DND-41 (cell line): ENCODE results near the gene PRTG.

Experiments used
- ATAC-seq: fragments of 200-7000 bp; cut with Tn5 transposase; 3 replicates; pipeline ENCODE4 v1.9.1; 2021; ENCODE audit warnings: low read depth; ENCODE audit not compliant: insufficient read depth
- DNase-seq: peaks from one replicate; pipeline ENCODE4 v3.0.0-alpha.2; 2020
- H2AFZ ChIP-seq: 2 replicates; pipeline ENCODE4 v1.6.0; 2012; ENCODE audit warnings: low read depth, low read length
- H3K27ac ChIP-seq: 2 replicates; pipeline ENCODE4 v1.5.1; 2012; ENCODE audit warnings: low read length, inconsistent platforms
- H3K27me3 ChIP-seq: fragments of 200-600 bp; sonication (generic); 2 replicates; pipeline ENCODE4 v1.6.0; 2012; ENCODE audit warnings: low read length, mild to moderate bottlenecking, inconsistent platforms; ENCODE audit not compliant: insufficient read depth, poor library complexity
- H3K36me3 ChIP-seq: 2 replicates; pipeline ENCODE4 v1.5.1; 2012; ENCODE audit warnings: low read length, inconsistent platforms; ENCODE audit not compliant: insufficient read depth
- H3K4me1 ChIP-seq: 2 replicates; pipeline ENCODE4 v1.5.1; 2012; ENCODE audit warnings: mild to moderate bottlenecking, low read length; ENCODE audit not compliant: insufficient read depth
- H3K4me2 ChIP-seq: 2 replicates; pipeline ENCODE4 v1.6.0; 2012; ENCODE audit warnings: mild to moderate bottlenecking, moderate library complexity, low read length, inconsistent platforms; ENCODE audit not compliant: insufficient read depth
- H3K4me3 ChIP-seq, 2 experiments: fragments of 200-600 bp in 1 of 2; shearing (Covaris generic) in 1 of 2; 2 replicates each; pipeline ENCODE4 v1.5.1; 2012 to 2016; ENCODE audit warnings: inconsistent platforms in 2 of 2, low read length in 2 of 2, mild to moderate bottlenecking in 2 of 2, low read depth in 1 of 2, moderate library complexity in 1 of 2
- H3K79me2 ChIP-seq: 2 replicates; pipeline ENCODE4 v1.6.0; 2012; ENCODE audit warnings: low read length, inconsistent platforms; ENCODE audit not compliant: insufficient read depth
- H3K9ac ChIP-seq: 2 replicates; pipeline ENCODE4 v1.6.0; 2012; ENCODE audit warnings: low read depth, mild to moderate bottlenecking, inconsistent platforms, low read length, moderate library complexity
- H3K9me3 ChIP-seq: 2 replicates; pipeline ENCODE4 v1.5.1; 2012; ENCODE audit warnings: low read length, moderate library complexity, mild to moderate bottlenecking, inconsistent platforms; ENCODE audit not compliant: insufficient read depth, severe bottlenecking
- H4K20me1 ChIP-seq: 2 replicates; pipeline ENCODE4 v1.6.0; 2012; ENCODE audit warnings: low read length; ENCODE audit not compliant: insufficient read depth
- EZH2 ChIP-seq: IDR thresholded peaks from 3 replicates; pipeline ENCODE4 v1.6.1; 2012; ENCODE audit warnings: borderline replicate concordance, low read depth, mild to moderate bottlenecking, moderate library complexity, low read length, inconsistent platforms; ENCODE audit not compliant: severe bottlenecking
- TF ChIP-seq, protein P1 (sequence below): IDR thresholded peaks from 2 replicates; pipeline ENCODE4 v1.5.1; 2012; ENCODE audit warnings: borderline replicate concordance, low read length, moderate library complexity, mild to moderate bottlenecking; ENCODE audit not compliant: poor library complexity, severe bottlenecking; ENCODE audit errors: extremely low read depth

The PRTG gene

DNA sequence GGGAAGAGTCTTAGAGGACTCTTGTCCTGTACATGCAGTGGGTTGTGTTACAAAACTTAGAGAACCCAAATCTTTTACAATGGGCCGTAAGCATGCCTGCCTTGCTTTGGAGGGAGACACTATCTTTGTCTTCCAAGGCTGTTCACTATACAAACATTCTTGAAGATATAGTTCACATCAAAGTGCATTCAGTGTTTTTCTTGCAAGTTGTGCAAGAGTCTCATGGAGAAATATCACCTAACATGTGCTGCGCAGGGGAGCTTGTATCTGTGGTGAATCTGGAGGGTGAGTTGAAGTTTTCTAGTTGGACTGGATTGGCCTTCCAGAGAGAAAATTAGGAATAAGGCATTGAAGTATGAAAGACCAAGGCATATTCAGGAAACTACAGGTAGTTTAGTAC lies 7.8 kb upstream of the PRTG start:
- Histone ChIP-seq H3K4me1 (no peaks in the 10 kb centered on the region), H3K9ac (no peak overlapping the region), H2AFZ (no peak overlapping the region), H3K27me3 (no peaks in the 10 kb centered on the region), H3K36me3 (no peaks in the 10 kb centered on the region), H3K27ac (no peak overlapping the region), H3K79me2 (no peaks in the 10 kb centered on the region), H3K4me2 (no peak overlapping the region), H4K20me1 (no peaks in the 10 kb centered on the region), H3K4me3 (no peak overlapping the region), H3K9me3 (no peaks in the 10 kb centered on the region)
- ATAC-seq (no peak), DNase-seq (no peak)
- TF ChIP-seq EZH2: no peak
- TF ChIP-seq, protein P1, sequence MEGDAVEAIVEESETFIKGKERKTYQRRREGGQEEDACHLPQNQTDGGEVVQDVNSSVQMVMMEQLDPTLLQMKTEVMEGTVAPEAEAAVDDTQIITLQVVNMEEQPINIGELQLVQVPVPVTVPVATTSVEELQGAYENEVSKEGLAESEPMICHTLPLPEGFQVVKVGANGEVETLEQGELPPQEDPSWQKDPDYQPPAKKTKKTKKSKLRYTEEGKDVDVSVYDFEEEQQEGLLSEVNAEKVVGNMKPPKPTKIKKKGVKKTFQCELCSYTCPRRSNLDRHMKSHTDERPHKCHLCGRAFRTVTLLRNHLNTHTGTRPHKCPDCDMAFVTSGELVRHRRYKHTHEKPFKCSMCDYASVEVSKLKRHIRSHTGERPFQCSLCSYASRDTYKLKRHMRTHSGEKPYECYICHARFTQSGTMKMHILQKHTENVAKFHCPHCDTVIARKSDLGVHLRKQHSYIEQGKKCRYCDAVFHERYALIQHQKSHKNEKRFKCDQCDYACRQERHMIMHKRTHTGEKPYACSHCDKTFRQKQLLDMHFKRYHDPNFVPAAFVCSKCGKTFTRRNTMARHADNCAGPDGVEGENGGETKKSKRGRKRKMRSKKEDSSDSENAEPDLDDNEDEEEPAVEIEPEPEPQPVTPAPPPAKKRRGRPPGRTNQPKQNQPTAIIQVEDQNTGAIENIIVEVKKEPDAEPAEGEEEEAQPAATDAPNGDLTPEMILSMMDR: no peak

DNA sequence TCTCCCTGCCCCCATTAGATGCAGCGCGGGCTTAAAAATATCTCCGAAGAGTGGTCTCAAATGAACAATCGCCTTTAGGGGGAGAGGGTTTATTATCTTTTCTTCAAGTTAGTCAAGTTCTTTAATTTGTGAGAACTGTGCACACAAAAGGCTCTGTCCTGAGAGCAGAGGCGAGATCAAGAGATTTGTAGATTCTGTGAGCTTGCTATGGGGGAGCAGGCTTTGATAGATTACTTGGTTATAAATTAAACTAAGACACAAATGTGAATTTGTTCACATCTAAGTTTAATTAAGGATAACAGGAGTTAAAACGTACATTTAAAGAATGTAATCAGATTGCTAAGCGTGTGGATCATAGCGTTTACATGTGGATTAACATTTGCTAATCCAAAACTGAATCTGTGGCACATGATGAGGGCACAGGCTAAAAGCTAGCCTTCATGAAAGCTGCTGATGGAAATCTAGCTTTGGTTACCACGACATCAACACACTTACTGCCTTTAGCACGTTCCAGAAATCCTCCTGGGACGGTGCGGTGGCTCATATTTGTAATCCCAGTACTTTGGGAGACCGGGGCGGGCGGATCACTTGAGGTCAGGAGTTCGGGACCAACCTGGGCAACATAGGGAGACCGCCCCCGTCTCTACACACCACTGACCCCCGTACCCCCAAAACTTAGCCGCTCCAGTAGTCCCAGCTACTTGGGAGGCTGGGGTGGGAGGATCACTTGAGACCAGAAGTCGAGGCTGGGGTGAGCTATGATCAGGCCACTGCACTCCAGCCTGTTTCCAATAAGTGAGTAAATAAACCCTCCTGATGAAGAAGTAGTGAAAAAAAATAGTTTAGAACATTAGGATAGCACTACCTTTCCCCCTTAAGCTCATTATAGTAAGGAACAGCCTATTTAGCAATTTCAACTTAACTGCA lies 1.0 kb upstream of the PRTG start:
- Histone ChIP-seq H3K9ac (no peak overlapping the region), H3K4me2 (no peak overlapping the region), H3K9me3 (no peaks in the 10 kb centered on the region), H3K79me2 (no peaks in the 10 kb centered on the region), H3K27me3 (peaks cover 52% of the 10 kb centered on the region), H3K27ac (no peak overlapping the region), H2AFZ (no peak overlapping the region), H3K36me3 (no peaks in the 10 kb centered on the region), H4K20me1 (no peaks in the 10 kb centered on the region), H3K4me1 (0 out of 2 replicates have a peak, but pooled peaks cover 8% of the 10 kb centered on the region), H3K4me3 (no peak overlapping the region)
- TF ChIP-seq, protein P1: no peak
- no peak for TF ChIP-seq EZH2
- DNase-seq (no peak), ATAC-seq (no peak)

DNA sequence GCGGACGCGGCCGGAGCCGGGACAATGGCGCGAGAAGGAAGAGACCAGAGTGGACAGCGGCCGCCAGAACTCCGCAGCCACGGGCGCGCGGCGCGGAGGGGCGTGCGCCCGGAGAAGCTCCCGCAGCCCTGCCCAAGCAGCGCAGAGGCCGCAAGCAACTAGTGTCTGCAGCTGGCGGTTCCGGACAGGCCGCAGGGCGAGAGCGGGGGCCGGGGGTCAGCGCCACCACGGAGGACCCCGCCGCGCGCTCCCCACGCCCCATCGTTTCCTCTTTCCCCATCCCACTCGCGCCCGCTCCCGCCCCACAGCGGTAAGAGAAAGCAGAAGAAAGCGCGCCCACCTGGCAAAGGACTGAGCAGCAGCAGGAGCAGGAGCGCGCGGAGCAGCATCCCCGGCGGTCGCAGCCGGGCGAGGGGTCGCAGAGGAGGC lies 440 bp downstream of the PRTG start:
- H3K4me2 ChIP-seq: peak overlapping the region; percentile 42; the same call in 1 of the 2 replicates
- ATAC-seq (no peak), DNase-seq (no peak)
- no peaks in the 10 kb centered on the region for H3K36me3 ChIP-seq
- TF ChIP-seq, protein P1: no peak
- TF ChIP-seq EZH2: peak; percentile 42
- no peaks in the 10 kb centered on the region for H3K9me3 ChIP-seq
- no peak overlapping the region for H3K4me3 ChIP-seq
- no peak overlapping the region for H3K9ac ChIP-seq
- no peaks in the 10 kb centered on the region for H3K79me2 ChIP-seq
- no peak overlapping the region for H2AFZ ChIP-seq
- H4K20me1 ChIP-seq: no peaks in the 10 kb centered on the region
- H3K27ac ChIP-seq: no peak overlapping the region
- H3K4me1 ChIP-seq: 0 out of 2 replicates have a peak, but pooled peaks cover 8% of the 10 kb centered on the region
- H3K27me3 ChIP-seq: peaks cover 59% of the 10 kb centered on the region
